ENCODE measurements around the gene CD164.
"Not testable (repeated sequence)": the region's sequence is repeated elsewhere in the genome, so short reads cannot be mapped to it uniquely, and the experiment has no call there.

The CD164 gene

DNA sequence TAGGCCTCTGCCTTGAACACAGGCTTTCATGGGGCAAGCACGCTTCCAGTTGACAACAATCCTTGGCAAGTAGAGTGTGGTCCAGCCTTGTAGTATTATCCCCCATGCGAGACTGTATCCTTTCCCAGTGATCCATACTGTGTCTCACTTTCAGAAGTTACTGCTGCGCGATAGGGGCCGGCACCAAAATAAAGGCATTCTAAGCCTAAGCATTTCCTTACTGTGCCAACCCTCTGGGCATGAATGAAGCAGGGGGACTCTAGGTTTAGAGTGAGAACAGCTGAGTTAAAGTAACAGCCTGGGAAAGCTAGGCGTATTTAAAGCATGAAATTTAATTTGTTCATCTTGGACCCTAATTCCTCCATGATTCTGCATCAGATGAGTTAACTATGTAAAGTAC lies 39.4 kb downstream of the CD164 start:
- DNase-seq (ENCODE audit: low spot score): no peak

DNA sequence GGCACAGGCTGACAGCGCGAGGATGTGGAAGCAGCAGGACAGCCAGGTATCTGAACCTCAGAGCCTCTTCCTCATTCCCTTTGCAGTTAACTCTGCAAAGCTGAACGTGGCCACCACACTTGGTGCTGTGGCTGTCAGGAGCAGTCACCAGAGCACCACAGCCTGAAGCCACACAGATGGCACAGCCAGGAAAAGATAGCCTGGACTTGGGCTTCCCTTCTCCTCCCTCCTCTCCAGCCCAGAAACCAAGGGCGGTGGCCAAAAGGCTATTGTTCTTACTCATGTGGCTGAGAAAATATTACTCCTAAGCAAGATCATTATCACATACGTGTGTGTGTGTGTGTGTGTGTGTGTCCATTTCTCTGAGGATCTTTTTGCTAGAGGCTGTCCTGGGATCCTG lies 39.8 kb downstream of the CD164 start:
- DNase-seq (ENCODE audit: low spot score): no peak

DNA sequence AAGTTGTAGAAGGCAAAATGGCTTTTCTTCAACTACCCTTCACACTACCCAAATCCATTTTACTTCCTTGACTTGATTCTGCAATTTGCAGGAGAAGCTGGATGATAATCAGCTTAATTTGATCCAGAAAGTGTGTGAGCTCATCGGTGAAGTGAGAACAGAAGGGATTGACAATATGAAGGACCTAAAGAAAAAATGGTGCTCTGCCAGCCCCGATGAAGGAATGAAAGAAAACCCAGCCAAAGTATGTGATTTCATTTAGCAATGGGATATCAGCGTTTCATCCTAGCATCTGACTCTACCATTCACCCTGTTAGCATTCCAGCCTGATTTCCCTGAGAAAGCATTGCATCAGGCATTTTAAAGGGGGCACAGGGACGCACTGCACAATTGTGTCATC lies 41.5 kb downstream of the CD164 start:
- DNase-seq (ENCODE audit: low spot score): no peak

DNA sequence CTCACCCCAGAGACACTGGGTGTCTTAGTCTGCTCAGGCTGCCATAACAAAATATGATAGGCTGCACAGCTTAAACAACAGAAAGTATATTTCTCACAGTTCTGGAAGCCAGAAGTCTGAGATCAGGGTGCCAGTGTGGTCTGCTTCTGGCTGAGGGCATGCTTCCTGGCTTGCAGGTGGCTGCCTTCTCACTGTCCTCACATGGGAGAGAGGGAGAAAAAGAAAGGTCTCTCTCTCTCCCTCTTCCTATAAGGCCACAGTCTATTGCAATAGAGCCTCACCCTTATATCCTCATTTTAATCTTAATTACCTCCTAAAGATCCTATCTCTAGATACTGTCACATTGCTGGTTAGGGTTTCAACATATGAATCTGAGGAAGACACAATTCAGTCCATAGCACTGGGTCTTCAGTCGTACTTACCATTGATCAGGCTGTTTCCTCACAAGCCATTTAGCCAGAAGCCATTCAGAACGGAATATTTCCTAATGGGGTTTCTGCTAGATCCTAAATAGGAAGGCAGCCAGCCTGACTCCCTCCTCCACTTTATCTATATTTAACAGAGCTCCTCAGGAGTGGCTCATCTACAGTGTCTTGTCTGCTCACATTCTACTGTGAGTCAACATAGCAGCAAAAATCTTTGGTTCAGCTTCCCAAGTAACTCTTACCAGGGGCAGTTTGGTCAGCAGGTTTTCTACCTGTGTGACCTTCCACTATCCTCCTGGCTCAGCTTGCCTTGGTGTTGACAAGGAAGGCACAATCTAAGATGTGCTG lies 42.2 kb downstream of the CD164 start:
- no peak for DNase-seq (ENCODE audit: low spot score)

DNA sequence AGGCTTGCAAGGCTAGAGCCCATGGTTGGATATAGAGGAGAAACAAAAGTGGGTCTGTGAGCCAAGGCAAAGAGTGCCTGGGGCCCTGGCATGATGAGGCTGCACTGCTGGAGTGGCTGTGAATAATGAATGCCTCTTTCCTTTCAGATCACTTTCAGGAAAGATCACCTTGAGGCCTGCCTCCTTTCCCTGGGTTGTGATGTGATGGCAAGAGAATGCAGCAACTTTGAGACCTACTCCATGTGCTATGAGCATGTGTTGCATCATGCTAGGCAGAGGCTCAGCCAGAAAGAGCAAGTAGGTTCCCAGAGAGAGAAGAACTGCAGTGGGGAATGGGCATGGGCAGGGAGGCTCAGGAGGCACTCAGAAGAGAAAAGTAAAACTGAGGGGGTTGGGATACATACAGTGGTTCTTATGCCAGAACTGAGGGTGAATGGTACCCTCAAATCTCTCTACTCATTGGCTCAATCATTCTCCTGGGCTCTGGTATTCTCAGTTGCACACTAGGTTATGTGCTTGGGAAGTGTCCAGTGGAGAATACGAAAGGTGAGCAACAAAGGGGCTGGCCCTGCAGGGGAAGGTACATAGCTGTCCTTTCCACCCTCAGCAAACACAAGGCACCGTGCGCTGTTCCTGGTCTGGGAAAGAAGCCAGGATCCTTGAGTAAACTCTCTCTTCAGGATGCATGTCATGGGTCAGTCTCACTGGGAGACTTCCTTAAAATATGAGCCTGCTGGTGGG lies 45.9 kb downstream of the CD164 start:
- peak; percentile 25 for DNase-seq (ENCODE audit: low spot score)

DNA sequence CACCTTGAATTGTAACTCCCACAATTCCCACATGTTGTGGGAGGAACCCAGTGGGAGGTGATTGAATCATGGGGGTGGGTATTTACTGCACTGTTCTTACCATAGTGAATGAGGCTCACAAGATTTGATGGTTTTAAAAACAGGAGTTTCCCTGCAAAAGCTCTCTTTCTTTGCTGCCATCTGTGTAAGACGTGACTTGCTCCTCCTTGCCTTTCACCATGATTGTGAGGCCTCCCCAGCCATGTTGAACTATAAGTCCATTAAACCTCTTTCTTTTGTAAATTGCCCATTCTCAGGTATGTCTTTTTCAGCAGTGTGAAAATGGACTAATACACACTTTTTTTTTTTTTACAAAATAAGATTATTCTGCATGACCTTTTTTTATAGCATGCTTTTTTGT lies 48.4 kb downstream of the CD164 start:
- DNase-seq (ENCODE audit: low spot score): not testable (repeated sequence)

DNA sequence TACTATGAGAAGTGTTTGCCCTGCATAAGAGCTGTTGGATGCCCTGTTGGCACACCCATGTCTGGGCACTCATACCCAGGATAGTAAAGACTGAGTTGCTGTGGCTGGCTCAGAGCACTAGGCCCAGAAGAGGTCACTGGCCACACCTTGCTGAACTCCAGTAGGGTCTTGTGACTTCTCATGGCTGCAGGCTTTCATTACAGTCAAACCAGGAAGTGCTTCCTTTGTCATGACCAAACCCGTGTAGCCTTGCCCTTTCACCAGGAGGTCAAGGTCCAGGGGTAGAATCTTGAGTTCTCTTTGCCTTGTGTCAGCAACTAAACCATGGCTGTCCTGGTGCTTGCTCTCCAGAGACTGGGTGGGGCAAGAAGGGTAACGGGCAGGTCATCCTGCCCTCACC lies 49.5 kb downstream of the CD164 start:
- no peak for DNase-seq (ENCODE audit: low spot score)

DNA sequence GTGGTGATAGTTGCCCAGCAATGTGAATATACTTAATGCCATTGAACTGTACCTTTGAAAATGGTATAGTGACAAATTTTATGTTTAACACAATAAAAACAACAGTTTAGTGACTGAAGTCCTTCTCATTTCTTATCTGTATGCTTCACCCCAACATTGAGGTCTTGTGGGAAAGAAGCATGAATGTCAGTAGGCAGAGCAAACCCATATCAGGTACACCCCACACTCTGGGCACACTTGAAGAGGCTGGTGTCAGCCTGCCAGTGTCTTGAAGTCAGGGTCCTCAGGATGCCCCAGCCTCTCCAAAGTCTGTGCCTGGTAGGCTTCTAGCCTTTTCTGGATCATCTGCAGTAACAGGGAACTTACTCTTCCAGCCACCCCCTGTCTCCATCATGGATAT lies 51.2 kb downstream of the CD164 start:
- DNase-seq (ENCODE audit: low spot score): no peak

DNA sequence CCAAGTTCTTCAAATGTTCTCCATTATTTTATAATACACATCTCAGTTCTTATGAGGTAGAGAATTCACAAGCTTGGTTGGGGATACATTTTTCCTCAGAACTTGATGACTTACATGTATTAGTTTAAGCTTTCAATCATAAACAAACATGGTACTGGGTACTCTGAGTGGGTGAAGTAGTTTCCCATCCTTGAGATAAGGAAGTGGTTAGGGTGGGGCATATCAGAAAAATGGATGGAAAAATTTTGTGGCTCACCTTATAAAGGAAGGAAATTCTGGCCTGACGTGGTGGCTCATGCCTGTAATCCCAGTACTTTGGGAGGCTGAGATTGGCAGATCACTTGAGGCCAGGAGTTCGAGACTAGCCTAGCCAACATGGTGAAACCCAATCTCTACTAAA lies 52.0 kb downstream of the CD164 start:
- DNase-seq (ENCODE audit: low spot score): no peak

DNA sequence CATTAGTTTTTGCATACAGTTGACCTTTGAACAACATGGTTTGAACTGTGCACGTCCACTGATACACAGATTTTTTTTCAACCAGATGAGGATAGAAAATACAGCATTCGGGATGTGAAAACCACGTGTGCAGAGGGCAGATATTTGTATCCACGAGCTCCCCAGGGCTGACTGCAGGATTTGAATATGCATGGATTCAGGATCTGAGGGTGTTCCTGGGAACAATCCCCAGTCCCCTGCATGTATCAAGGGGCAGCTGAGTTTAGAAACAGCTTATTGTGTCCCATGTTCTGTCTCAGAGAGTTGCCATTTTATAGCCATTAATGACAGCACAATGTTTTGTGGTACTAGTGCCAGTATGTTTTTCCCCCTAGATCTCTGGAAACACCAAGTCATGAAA lies 53.6 kb downstream of the CD164 start:
- no peak for DNase-seq (ENCODE audit: low spot score)

DNA sequence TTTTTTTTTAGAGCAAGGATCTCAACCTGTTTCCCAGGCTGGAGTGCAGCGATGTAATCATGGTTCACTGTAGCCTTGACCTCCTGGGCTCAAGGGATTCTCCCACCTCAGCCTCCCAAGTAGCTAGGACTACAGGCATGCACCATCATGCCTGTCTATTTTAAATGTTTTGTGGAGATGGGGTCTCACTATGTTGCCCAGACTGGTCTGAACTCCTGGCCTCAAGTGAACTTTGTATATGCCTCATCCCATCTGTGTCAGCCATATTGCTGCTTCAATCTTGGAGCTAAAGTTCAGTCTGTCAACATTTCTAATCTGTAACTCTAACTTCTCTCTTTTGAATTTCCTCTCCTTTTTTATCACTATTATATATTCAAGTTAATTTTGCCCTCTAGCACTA lies 54.3 kb downstream of the CD164 start:
- DNase-seq (ENCODE audit: low spot score): no peak

DNA sequence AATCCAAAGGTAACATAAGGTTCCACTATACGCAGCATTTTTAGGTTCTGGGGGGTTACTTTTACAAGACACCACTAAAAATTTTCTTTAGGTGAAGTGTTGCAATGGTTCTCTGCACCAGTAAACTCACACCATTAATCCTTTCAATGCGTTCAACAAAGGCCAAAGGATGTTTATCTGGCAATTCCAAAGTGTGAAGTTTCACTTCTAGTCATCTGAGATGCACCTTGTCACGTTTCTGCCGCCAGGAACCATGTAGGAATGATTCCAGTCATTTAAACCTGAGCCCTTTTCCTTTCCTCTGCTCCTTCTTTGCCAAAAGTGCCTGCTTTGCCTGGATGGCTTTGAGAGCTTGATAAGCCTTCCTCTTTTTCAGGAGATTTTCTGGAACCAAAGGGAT lies 54.8 kb downstream of the CD164 start:
- no peak for DNase-seq (ENCODE audit: low spot score)

DNA sequence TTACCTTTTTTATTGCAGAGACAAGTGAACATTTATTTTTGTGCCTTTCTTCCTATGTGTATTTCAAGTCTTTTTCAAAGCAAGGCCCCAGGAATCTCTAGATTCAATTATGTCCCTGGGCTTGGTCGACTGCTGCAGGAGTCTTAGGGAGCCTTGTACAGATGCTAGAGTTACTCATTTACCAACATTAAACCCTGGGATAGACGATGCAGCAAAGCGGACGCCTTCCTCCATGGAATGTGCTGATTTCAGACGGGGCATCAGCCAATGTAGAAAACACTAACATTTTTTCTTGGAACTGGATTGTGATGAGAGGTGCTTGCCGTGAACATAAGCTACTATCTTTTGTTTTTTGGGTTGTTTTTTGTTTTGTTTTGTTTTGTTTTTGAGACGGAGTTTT lies 55.9 kb downstream of the CD164 start:
- DNase-seq (ENCODE audit: low spot score): no peak

DNA sequence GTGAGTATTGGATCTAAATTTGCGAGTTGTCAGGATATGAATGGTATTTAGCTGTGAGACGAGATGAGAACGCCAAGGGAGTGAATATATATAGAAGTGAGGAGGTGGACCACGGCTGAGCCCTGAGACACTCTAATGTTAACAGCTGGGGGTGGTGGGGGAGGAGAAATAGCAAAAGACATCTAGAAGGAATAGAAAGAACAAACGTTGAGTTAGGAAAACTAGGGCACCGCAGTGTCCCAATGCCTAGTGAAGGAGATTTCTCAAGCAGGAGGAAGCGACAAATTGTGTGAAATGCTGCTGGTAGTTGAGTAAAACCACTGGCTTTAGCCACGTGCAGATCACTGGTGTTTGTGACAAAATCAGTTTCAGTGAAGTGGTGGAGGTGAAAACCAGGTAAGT lies 56.9 kb downstream of the CD164 start:
- DNase-seq (ENCODE audit: low spot score): no peak

DNA sequence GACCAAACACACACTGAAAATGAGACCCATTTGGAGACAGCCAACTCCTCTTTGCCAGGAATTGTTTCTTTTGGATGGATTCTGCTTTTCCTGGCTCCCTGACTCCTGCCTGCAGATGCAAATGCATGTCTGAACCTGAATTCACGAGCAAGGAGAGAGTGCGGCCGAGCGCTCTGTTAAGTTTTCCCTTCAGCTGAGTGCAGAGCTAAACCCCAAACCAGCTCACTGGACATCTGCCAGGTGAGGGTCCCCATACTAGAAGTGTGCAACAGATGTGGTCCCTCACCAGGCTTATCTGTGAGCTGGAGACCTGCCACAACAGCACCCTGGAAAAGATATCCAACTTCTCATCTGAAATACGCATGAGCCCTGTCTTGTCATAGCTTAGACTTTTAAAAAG lies 59.0 kb downstream of the CD164 start:
- no peak for DNase-seq (ENCODE audit: low spot score)

DNA sequence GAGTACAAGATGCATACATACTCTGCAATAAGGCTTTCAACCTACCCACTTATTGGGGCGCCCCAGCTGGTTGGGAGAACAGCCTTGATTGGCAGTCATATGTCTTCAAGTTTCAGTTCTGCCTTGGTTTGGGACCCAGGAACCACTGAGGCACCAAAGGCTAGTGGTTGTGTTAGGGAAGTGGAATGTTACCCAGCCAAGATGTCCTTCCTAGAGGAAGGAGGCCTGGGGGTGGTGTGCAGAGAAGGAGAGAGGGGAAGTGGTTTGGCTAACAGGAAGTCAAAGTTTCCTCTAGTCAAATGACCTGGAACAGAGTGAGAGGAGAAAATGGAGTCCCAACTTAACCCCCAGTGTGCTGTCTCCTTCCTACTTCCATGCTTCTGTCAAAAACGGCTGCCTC lies 59.4 kb downstream of the CD164 start:
- no peak for DNase-seq (ENCODE audit: low spot score)

DNA sequence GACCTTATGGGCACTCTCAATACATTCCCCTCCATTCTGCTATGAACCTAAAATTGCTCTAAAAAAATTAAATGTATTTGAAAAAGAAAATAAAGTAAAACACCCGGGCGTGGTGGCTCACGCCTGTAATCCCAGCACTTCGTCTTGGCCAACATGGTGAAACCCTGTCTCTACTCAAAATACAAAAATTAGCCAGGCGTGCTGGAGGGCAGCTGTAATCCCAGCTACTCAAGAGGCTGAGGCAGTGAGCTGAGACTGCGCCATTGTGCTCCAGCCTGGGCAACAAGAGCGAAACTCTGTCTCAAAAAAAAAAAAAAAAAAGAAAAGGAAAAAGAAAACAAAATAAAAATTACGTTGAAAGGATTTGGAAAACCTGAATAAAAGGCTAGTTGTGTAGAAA lies 60.5 kb downstream of the CD164 start:
- no peak for DNase-seq (ENCODE audit: low spot score)

DNA sequence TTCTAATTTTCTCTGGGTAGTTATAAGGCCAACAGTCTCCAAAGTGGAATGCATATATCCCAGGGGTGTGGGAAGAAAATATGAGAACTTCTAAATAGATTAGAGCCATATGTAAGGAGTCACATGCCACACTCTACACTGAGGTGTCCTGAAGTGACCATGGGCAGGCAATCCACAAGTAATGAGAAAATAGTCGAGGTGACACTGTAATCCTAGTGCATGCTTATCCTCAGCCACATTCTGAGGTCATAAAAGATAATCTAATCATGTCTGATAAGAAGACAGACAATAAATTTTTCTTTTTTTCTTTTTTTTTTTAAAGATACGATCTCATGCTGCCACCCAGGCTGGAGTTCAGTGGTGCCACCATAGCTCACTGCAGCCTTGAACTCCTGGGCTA lies 62.2 kb downstream of the CD164 start:
- no peak for DNase-seq (ENCODE audit: low spot score)

DNA sequence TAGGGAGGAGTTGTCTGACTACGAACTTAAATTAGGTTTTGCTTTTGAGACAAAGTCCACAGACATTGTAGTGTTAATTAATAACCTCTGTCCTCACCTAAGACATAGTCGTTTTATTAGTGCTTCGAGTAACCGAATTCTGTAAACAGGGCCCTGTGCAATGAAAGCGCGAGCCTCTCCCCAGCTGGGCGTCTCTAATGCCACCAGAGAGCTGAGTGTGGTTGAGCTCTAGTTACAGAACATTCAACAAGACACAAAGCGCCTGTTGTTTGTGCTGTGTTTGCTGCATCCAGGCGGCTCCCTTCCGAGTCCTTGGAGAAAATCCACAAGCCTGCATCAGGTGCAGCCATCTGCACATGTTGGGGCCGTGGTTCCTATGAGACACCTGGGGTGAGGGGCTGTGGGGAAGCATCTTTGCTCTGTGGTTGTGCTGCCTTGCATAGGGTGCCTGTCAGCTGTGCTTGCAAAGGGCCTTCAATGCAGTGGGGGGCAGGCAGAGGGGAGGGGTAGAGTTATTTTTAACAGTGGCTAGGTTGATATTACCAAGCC lies 63.9 kb downstream of the CD164 start:
- DNase-seq (ENCODE audit: low spot score): no peak

DNA sequence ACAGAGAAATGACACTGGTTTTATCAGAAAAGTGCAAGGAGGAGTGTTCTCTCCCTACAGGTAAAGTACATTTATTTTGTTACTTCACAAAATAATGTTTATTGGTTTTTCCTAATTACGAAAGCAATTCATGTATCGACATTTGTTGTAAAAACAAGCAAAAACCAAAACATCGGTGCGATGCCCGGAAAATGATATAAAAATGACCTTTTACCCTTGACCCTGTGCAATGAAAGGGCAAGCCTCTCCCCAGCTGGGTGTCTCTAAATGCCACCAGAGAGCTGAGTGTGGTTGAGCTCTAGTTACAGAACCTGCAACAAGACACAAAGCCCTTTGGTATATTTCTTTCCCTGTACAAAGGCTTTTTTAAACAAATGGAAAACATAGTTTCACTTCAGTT lies 65.4 kb downstream of the CD164 start:
- no peak for DNase-seq (ENCODE audit: low spot score)
